GM06990 (cell line): Measurements from ENCODE around the gene PCDH7.

ENCODE experiments used
- DNase-seq: peaks from one replicate; pipeline ENCODE4 v3.0.0-alpha.2; 2011; ENCODE audit not compliant: insufficient read length; ENCODE audit errors: extremely low read depth
- H3K27me3 ChIP-seq: replicated peaks from 2 replicates; pipeline ENCODE4 v1.6.0; 2011; ENCODE audit warnings: low read length; ENCODE audit not compliant: control insufficient read depth, insufficient read depth
- H3K36me3 ChIP-seq: 2 replicates; pipeline ENCODE4 v1.5.1; 2011; ENCODE audit warnings: low read length; ENCODE audit not compliant: control insufficient read depth, insufficient read depth
- H3K4me3 ChIP-seq: replicated peaks from 2 replicates; pipeline ENCODE4 v1.5.1; 2011; ENCODE audit warnings: low read depth, mild to moderate bottlenecking, control low read depth, low read length
- CTCF ChIP-seq: IDR thresholded peaks from 2 replicates; pipeline ENCODE4 v1.5.1; 2011; ENCODE audit warnings: low read length, control low read depth, mild to moderate bottlenecking, inconsistent platforms; ENCODE audit not compliant: insufficient read depth, poor library complexity, severe bottlenecking

PCDH7 gene

GRCh38 chr4:30720661-30721184 lies 554 bp downstream of the PCDH7 start:
- no peaks in the 10 kb centered on the region for H3K36me3 ChIP-seq
- H3K4me3 ChIP-seq = no peak overlapping the region
- peak; percentile 18 for DNase-seq
- no peak for TF ChIP-seq CTCF
- no peaks in the 10 kb centered on the region for H3K27me3 ChIP-seq

DNA sequence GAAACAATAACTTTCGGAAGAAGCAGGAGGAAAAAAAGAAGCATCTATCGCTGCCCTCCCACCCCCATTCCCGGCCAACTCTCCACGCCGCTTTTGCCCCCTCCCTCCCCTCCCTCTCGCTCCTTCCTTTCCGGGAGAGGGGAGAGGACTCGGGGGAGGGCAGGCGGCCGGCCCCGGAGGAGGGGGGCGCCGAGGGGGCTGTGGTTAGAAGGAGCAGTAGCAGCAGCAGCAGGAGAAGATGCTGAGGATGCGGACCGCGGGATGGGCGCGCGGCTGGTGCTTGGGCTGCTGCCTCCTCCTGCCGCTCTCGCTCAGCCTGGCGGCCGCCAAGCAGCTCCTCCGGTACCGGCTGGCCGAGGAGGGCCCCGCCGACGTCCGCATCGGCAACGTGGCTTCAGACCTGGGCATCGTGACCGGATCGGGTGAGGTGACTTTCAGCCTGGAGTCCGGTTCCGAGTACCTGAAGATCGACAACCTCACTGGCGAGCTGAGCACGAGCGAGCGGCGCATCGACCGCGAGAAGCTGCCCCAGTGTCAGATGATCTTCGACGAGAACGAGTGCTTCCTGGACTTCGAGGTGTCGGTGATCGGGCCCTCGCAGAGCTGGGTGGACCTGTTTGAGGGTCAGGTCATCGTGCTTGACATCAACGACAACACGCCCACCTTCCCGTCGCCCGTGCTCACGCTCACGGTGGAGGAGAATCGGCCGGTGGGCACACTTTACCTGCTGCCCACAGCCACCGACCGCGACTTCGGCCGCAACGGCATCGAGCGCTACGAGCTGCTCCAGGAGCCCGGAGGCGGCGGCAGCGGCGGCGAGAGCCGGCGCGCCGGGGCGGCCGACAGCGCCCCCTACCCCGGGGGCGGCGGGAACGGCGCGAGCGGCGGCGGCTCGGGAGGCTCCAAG lies 1.3 kb downstream of the PCDH7 start:
- Histone ChIP-seq H3K4me3 (no peak overlapping the region), H3K36me3 (no peaks in the 10 kb centered on the region), H3K27me3 (no peaks in the 10 kb centered on the region)
- peak; percentile 18 for DNase-seq
- TF ChIP-seq CTCF = no peak

DNA sequence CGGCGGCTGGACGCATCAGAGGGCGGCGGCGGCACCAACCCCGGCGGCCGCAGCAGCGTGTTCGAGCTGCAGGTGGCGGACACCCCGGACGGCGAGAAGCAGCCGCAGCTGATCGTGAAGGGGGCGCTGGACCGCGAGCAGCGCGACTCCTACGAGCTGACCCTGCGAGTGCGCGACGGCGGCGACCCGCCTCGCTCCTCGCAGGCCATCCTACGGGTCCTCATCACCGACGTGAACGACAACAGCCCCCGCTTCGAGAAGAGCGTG lies 1.9 kb downstream of the PCDH7 start:
- Histone ChIP-seq H3K4me3 (no peak overlapping the region), H3K36me3 (no peaks in the 10 kb centered on the region), H3K27me3 (no peaks in the 10 kb centered on the region)
- no peak for DNase-seq
- no peak for TF ChIP-seq CTCF

DNA sequence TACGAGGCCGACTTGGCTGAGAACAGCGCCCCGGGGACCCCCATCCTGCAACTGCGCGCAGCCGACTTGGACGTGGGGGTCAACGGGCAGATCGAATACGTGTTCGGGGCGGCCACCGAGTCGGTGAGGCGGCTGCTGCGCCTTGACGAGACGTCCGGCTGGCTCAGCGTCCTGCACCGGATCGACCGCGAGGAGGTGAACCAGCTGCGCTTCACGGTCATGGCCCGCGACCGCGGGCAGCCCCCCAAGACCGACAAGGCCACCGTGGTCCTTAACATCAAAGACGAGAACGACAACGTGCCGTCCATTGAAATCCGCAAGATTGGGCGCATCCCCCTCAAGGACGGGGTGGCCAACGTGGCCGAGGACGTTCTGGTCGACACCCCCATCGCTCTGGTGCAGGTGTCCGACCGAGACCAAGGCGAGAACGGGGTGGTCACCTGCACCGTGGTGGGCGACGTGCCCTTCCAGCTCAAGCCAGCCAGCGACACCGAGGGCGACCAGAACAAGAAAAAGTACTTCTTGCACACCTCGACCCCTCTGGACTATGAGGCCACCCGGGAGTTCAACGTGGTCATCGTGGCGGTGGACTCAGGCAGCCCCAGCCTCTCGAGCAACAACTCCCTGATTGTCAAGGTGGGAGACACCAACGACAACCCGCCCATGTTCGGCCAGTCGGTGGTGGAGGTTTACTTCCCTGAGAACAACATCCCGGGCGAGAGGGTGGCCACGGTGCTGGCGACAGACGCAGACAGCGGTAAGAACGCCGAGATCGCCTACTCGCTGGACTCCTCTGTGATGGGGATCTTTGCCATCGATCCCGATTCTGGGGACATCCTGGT lies 2.4 kb downstream of the PCDH7 start:
- Histone ChIP-seq H3K4me3 (no peak overlapping the region), H3K36me3 (no peaks in the 10 kb centered on the region), H3K27me3 (no peaks in the 10 kb centered on the region)
- TF ChIP-seq CTCF = no peak
- DNase-seq = peak; percentile 4

DNA sequence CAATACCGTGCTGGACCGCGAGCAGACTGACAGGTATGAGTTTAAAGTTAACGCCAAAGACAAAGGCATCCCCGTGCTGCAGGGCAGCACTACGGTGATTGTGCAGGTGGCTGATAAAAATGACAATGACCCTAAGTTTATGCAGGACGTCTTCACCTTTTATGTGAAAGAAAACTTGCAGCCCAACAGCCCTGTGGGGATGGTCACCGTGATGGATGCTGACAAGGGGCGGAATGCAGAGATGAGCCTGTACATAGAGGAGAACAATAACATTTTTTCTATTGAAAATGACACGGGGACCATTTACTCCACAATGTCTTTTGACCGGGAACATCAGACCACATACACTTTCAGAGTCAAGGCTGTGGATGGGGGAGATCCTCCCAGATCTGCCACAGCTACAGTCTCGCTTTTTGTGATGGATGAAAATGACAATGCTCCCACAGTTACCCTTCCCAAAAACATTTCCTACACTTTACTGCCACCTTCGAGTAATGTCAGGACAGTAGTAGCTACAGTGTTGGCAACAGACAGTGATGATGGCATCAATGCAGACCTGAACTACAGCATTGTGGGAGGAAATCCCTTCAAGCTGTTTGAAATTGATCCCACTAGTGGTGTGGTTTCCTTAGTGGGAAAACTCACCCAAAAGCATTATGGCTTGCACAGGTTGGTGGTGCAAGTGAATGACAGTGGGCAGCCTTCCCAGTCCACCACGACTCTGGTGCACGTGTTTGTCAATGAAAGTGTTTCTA lies 3.2 kb downstream of the PCDH7 start:
- Histone ChIP-seq H3K27me3 (no peaks in the 10 kb centered on the region), H3K4me3 (no peak overlapping the region)
- TF ChIP-seq CTCF = no peak

More for the DNA sequence above, 3.2 kb downstream of the PCDH7 start:
- no peaks in the 10 kb centered on the region for H3K36me3 ChIP-seq
- DNase-seq = no peak
